Airway epithelial cell (primary cell): Measurements from ENCODE around the gene ERVH48-1. TPM values are rescaled to one million over a fixed set of nuclear protein-coding genes. Genes with fewer than 3 reads are reported as not detected.

Experiments
- total RNA-seq: library from RNA; depleted of rRNA; stranded (reverse); fragments of >200 nt; gene quantifications from 2 replicates; pipeline ENCODE4 v1.2.3, GENCODE V29; 2015

The ERVH48-1 gene
- not detected in 2 replicates for total RNA-seq

DNA sequence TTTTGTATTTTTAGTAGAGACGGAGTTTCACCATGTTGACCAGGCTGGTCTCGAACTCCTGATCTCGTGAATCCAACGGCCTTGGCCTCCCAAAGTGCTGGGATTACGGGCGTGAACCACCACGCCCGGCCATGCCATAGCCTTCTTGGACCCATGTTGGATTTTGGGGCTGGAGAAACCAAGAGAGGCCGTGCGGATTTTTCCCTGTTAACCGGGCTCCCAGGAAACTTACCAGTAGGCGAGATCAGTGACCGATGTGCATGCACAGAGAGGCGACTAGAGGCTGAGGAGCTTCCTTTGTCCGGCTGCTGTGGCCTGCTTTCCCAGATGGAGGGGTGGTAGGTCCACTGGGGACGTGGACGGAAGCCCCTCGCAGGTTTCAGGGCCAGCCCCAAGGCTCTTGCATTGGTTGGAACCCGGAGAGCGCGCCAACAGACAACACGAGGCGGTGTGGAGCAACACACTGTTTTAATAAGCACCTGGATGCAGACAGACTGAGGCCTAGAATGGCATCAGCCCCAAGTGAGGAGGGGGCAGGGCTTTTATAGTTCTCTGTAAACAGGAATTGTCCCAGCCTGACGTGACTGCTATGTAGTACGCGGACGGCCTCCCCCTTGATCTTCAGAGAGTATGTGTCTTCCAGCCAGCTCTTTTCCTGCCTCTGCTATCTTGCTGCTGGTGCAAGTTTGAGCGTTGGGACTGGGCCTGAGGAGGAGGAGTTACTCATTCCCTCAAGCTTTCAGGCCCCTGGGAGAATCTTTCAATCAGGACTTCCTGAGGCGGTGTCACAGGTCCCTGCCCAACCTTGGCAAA is at the start of gene ERVH48-1:
Gene ERVH48-1 (minus strand): TSS at position 517 of the 813 bp plus-strand sequence. CDS start 6,624 bp downstream, outside the sequence.

GRCh38 chr21:42973991-42974831 is 48.8 kb upstream of the ERVH48-1 start, which contains the start of gene PKNOX1:
Gene PKNOX1 (plus strand): TSS chr21:42974562. CDS start chr21:43004382, 29,820 bp downstream.

GRCh38 chr21:42892931-42893755 is 32.3 kb downstream of the ERVH48-1 start, which contains the start of gene NDUFV3:
Gene NDUFV3 (plus strand): TSS chr21:42893309. CDS start chr21:42893334, 25 bp downstream.

DNA sequence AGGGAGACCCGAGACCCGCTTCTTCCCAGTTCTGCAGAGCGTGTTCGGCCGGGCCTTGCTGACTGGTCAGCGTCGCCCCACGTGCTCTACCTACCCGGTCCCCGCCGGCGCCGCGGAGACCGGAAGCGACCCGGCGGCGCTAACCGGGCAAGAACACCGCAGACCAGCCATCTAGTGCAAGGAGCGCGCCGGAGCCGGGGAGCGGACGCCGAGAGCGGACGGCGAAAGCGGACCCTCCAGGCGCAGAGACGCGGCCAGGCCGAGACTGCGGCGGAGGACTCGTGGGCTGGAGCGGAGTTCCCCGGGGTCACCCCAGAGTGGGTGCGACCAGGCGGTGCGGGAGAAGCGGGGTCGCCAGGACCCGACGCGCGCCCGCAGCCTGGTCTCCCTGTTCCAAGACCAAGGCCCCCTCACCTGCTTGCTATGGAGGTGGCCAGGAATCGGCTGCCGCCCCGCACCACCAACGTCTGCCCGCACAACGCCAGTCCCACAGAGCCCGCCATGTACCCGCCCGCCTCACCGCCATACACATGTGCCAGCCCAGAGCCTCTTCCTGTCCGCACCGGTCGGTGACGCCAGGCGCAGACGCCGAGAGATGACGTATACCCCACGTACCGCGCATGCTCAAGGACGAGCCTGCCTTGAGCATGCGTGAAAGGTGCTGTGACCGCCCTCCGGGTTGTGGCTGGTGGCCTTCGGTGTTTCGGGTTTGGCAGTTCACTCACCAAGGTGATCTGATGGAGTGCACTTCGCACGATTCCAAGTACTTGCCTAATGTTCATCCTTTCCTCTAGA is 46.2 kb downstream of the ERVH48-1 start, which contains the start of gene WDR4:
Gene WDR4 (minus strand): TSS at position 547 of the 795 bp plus-strand sequence. CDS start 44 bp downstream, at position 503.

Other genes starting within 250 kb of the ERVH48-1 start
- 9.9 and 12.3 TPM in 2 replicates for gene WDR4, start 46.1 kb downstream of the ERVH48-1 start, total RNA-seq
- 36.4 and 46.0 TPM in 2 replicates for gene NDUFV3, start 32.3 kb downstream of the ERVH48-1 start, total RNA-seq
- gene PKNOX1, start 48.9 kb upstream of the ERVH48-1 start, total RNA-seq = 6.9 and 9.1 TPM in 2 replicates
- 8.0 and 23.9 TPM in 2 replicates for gene CBS, start 150.2 kb upstream of the ERVH48-1 start, total RNA-seq
- gene U2AF1, start 181.9 kb upstream of the ERVH48-1 start, total RNA-seq = 24.9 and 27.6 TPM in 2 replicates
- gene CRYAA, start 243.4 kb upstream of the ERVH48-1 start, total RNA-seq = not detected in 2 replicates